Measurements from ENCODE around the gene ANKFN1. TPM values are rescaled to one million over a fixed set of nuclear protein-coding genes. Genes with fewer than 3 reads are reported as not detected.

ANKFN1 gene
- total RNA-seq, 3 donors from 2014 or later: 0.22 to 1.4 (median 0.60) TPM

DNA sequence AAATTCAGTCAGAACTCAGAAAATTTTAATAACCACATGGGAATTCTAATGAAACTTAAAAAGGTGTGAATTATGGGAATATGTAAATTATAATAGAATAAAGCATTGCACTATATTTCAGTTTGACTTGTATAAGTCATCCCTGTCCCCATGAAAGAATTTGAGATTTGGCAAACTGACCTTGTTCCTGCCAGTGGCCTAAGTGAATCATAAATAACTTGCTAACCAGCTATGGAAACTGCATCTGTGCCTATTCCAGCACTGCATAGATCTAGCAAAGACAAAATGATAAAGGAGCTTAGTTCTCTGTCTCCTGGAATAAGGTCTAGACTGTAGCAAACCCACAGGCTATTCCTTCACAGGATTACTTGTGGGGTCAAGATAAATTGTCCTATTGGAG lies 333.5 kb downstream of the ANKFN1 start:
- intact Hi-C loops (cut with DNase I, micrococcal nuclease): no loop called here
- DNase-seq (no peak), ATAC-seq (no peak)
- H3K4me1 ChIP-seq (ENCODE audit: low read depth): no peaks in the 10 kb centered on the region
- TF ChIP-seq, protein P1, sequence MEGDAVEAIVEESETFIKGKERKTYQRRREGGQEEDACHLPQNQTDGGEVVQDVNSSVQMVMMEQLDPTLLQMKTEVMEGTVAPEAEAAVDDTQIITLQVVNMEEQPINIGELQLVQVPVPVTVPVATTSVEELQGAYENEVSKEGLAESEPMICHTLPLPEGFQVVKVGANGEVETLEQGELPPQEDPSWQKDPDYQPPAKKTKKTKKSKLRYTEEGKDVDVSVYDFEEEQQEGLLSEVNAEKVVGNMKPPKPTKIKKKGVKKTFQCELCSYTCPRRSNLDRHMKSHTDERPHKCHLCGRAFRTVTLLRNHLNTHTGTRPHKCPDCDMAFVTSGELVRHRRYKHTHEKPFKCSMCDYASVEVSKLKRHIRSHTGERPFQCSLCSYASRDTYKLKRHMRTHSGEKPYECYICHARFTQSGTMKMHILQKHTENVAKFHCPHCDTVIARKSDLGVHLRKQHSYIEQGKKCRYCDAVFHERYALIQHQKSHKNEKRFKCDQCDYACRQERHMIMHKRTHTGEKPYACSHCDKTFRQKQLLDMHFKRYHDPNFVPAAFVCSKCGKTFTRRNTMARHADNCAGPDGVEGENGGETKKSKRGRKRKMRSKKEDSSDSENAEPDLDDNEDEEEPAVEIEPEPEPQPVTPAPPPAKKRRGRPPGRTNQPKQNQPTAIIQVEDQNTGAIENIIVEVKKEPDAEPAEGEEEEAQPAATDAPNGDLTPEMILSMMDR (IDR thresholded peaks at IDR 0.05): no peak
- H3K9me3 ChIP-seq: no peaks in the 10 kb centered on the region
- no peak overlapping the region for H3K4me3 ChIP-seq
- no peaks in the 10 kb centered on the region for H3K36me3 ChIP-seq (ENCODE audit: low read depth)

DNA sequence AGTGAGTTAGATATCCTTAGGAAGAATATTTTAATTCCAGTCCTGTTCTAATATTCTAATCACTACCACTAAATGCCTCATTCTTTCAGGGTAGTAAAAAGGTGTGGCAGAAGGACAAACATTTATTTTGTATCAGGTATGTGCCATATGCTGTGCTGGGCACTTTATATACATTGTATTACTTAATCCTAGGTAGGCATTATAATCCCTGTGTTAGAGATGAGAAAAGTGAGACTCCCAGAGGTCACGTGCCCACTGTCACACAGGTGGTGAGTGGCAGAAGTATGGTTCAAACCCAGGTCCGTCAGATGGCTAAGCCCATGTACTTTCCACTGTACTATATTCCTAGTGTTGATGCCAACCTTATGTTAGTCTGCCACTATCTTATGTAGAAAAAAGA lies 335.5 kb downstream of the ANKFN1 start:
- Histone ChIP-seq H3K4me1 (ENCODE audit: low read depth) (no peaks in the 10 kb centered on the region), H3K9me3 (no peaks in the 10 kb centered on the region), H3K4me3 (no peak overlapping the region), H3K36me3 (ENCODE audit: low read depth) (no peaks in the 10 kb centered on the region)
- intact Hi-C loops (cut with DNase I, micrococcal nuclease): no loop called here
- TF ChIP-seq, protein P1 (IDR thresholded peaks at IDR 0.05): no peak
- DNase-seq (peak in 1 of 3 donors; percentile 16), ATAC-seq (peak; percentile 58)

DNA sequence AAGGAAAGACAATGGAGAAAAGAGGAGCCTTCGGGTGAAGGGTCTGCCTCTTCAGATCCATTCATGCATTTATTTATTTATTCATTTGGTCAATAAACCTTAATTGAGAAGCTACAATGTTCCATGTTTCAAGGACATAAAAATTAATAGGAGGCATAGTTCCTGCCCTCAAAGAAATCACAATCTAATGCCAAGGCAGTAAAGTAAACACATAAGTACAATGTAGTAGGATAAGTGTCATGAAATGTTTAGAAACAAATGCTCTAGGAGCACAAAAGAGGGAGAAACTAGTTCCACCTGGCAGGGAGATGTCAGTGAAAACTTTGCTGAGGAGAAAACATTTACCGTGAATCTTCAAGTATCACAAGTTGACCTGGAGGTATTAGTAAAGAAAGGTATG lies 336.7 kb downstream of the ANKFN1 start:
- H3K36me3 ChIP-seq (ENCODE audit: low read depth): no peaks in the 10 kb centered on the region
- intact Hi-C loops (cut with DNase I, micrococcal nuclease): no loop called here
- no peaks in the 10 kb centered on the region for H3K4me1 ChIP-seq (ENCODE audit: low read depth)
- no peak overlapping the region for H3K4me3 ChIP-seq
- H3K9me3 ChIP-seq: no peaks in the 10 kb centered on the region
- TF ChIP-seq, protein P1 (IDR thresholded peaks at IDR 0.05): no peak
- ATAC-seq: no peak
- DNase-seq: no peak

DNA sequence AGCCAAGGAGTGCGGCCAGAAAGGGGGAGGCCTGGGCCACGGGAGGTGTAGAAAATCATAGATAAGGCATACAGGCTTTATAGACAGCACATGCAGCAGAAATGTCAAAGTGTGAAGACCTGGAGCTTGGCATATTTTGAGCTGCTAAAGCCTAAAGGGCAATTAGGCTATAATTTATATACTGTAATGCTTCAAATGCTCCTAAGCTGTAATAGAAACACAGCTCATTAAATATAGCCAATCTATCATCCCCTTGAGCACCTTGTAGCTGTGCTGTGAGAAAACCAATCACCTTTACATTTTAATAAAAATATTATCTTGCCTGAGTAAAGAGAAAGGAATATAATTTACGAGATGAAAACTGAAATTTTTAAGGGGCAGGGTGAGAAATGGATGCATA lies 342.3 kb downstream of the ANKFN1 start:
- intact Hi-C loops (cut with DNase I, micrococcal nuclease): no loop called here
- Histone ChIP-seq H3K9me3 (no peaks in the 10 kb centered on the region), H3K4me1 (ENCODE audit: low read depth) (no peaks in the 10 kb centered on the region), H3K4me3 (no peak overlapping the region), H3K36me3 (ENCODE audit: low read depth) (no peaks in the 10 kb centered on the region)
- ATAC-seq (no peak), DNase-seq (no peak)
- TF ChIP-seq, protein P1 (IDR thresholded peaks at IDR 0.05): no peak

DNA sequence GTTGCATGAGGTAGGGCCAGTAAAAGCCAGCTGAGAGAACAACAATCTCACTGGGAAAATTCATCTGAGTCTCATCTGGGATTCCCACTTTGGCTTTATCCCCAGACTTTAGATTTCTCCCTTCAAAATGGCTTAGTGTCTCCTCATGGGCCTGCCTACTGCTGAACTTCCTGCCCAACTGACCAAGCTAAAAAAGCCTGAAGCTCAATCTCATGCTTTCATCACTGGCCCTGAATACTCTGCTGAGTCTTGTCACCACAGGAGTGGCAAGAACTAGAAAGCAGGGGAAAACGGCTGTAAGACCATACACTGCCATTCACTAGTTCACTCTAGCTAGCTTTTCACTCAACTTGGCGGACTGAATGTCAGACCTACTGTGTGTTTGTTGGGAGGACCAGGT lies 343.9 kb downstream of the ANKFN1 start:
- TF ChIP-seq, protein P1 (IDR thresholded peaks at IDR 0.05): no peak
- no peaks in the 10 kb centered on the region for H3K36me3 ChIP-seq (ENCODE audit: low read depth)
- no peaks in the 10 kb centered on the region for H3K9me3 ChIP-seq
- no peak for ATAC-seq
- H3K4me1 ChIP-seq (ENCODE audit: low read depth): no peaks in the 10 kb centered on the region
- intact Hi-C loops (cut with DNase I, micrococcal nuclease): no loop called here
- DNase-seq: no peak
- no peak overlapping the region for H3K4me3 ChIP-seq

DNA sequence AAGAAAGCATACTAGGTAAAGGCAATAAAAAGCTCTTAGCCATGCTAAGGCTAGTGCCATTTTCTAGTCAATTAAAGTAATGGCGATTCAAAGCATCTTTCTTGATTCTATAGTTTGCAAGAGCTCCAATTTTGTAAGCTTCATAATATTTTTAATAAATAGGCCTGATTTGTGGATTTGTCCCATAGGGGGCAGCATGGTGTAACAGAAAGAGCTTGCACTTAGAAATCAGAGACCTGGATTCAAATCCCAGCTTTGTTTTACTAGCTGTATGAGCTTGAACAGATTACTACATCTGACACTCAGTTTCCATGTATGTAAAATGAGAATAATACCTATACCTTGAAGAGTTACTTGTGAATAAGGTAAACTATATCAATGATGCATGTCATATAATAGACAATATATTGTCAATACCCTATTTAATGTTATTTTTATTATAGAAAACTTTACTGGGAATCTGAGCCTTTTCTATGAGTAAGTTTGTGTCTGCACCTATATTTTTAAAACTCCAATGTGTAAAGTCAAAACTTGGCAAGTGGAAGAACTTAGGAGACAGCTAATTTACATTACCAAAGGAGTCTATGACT lies 346.6 kb downstream of the ANKFN1 start:
- H3K36me3 ChIP-seq (ENCODE audit: low read depth): no peaks in the 10 kb centered on the region
- H3K4me3 ChIP-seq: no peak overlapping the region
- intact Hi-C loops (cut with DNase I, micrococcal nuclease): no loop called here
- TF ChIP-seq, protein P1 (IDR thresholded peaks at IDR 0.05): no peak
- no peak for ATAC-seq
- no peaks in the 10 kb centered on the region for H3K9me3 ChIP-seq
- H3K4me1 ChIP-seq (ENCODE audit: low read depth): no peaks in the 10 kb centered on the region
- DNase-seq: peak in 1 of 3 donors; percentile 45
